ENCODE data around the gene EVC.

The EVC gene

GRCh38 chr4:5710961-5711478 is at the start of gene EVC:
TSS of gene EVC (plus strand) at chr4:5711201. CDS start at chr4:5711381, 180 bp downstream.
- no peak for DNase-seq (ENCODE audit: low read depth)

DNA sequence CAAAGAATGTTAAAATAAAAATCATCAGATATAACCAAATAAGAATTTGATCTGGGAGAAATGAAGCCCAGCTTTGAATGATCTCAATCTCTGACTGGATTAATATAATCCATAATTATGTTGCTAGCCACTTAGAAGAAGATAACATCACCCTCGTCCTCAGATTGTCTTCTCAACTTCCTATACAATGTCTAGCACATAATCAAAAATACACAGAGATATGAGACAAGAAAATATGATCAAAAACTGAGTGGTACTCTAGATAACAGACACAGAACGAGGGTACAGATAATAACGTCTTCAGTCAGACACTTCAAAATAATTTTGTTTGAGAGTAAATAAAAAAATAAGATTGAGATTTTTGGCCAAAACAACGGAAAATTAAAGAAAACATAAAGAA is 49.8 kb upstream of the EVC start:
- DNase-seq (ENCODE audit: low read depth) = no peak

DNA sequence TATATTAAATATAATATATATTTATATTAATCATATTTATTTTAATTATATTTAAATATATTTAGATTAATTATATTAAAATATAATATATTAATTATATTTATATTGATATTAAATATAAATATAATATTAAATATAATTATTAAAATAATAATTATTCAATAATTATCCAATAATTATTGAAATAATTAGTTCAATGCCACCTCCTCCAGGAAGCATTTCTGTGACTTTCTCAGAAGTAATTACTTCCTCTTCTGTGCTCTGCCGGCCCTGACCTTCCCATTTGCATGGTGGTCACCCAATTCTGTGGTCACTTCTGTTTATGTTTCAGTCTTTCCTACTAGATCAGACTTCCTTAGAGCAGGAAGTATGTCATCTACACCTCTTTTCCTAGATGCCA is 48.4 kb upstream of the EVC start:
- no peak for DNase-seq (ENCODE audit: low read depth)

- no peak for DNase-seq (ENCODE audit: low read depth)
These were observed 46.2 kb upstream of the EVC start for GRCh38 chr4:5664778-5665177.

DNA sequence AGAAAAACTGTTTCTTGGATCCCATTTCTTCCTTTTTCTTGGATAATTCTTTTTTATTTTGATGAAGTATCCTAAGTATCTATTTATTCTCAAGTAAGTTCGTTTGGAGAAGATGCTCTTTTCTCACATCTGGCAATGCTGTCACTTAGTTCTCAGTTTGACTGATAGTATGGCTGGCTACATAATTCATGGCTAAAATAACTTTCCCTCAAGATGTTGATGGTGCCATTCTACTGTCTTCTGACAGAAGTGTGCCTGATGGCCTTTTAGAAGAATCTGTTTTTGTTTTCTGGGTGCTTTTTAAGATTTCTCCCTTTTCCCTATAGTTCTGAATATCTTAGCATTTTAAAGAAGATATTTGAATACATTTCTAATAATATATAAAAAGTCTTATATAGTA is 44.3 kb upstream of the EVC start:
- no peak for DNase-seq (ENCODE audit: low read depth)

DNA sequence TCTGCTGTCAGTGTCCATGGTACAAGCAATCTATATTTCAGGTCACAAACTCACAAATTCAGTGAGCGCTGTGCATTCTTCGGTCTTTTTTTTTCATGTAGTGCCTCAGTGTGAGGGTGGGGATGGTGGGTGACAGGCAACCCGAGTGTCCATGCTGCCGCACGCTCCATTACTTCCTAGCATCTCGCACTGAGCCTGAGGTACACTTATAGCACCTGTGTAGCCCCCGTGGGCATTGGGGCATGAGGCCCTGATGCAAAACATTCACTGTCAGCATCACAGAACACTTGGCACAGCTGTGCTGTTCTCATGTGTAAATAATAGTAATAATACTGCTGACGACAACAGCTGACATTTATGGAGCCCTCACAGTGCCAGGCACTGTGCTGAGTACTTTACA is 34.2 kb upstream of the EVC start:
- DNase-seq (ENCODE audit: low read depth) = no peak

DNA sequence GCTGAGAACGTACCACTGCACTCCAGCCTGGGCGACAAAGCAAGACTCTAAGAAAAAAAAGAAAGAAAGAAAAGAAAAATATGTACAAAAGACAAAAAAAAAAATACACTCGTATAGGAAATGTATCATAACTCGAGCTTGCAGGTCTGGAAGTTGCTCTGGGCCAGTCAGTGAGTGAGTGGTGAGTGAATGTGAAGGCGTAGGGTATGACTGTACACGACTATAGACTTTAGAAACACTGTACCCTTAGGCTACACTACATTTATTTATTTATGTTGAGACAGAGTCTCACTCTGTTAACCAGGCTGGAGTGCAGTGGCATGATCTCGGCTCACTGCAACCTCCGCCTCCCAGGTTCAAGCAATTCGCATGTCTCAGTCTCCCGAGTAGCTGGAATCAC is 32.0 kb upstream of the EVC start:
- DNase-seq (ENCODE audit: low read depth) = no peak

DNA sequence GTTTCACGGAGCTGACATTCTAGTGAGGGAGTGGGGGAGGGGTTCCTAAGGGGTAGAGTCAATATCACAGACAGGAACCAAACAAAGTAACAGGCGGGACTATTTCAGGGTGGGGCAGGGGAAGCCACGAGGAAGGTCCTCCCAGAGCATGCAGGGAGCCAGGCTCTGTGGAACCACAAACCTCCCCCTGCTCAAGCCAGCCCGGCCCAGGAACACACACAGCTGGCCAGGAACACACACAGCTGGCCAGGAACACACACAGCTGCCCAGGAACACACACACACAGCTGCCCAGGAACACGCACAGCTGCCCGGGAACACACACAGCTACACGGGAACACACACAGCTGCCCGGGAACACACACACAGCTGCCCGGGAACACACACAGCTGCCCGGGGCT is 27.4 kb upstream of the EVC start:
- DNase-seq (ENCODE audit: low read depth) = no peak

DNA sequence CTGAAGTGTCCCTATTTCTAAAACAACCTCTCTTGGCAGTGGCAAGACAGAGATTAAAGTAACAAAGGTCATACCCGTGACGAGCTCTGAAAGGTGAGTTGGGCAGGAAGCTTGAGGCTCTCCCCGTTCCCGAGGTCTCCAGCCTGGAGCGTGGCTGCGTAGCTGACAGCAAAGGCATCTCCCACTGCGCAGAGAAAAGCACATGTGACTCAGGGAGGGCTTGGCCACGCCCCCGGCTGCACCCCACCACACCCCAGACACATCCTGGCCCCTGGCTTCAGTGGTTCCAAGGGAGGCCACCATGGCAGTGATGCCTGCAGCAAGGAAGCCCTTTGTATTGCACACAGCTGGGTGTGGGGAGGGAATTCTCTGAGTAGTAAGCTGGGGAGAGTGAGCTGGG is 25.7 kb upstream of the EVC start:
- DNase-seq (ENCODE audit: low read depth) = no peak

GRCh38 chr4:5686338-5686737 is 24.7 kb upstream of the EVC start:
- DNase-seq (ENCODE audit: low read depth) = no peak

GRCh38 chr4:5689065-5689464 is 21.9 kb upstream of the EVC start:
- DNase-seq (ENCODE audit: low read depth) = no peak

DNA sequence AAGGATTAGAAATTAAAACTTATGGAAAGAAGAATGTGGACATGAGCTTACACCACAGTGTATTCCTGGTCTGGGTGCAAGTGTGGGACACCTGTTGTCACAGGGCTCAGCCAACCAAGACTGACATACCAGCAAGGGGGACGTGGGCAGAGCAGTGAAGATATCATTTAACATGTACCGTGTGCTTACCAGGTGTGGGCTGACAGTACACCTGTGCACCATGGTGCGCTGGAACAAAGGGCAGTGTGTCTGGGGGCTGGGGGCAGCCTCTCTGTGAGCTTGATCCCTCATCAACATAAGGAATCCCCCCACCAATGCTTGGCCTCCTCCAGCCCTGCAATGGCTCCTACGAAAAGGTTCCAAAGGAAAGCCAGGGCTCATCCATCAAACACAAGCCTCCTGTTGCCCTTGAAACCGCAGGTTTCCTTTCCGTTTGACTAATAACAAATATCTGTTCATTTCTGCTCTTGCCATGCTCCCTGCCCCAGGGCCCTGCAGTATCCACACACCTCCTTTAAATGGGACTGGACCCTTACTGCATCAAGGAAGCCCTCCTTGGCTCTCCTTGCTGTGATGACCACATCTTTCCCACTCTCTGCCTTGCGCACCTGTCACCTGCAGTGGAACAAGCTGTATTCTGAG is 19.4 kb upstream of the EVC start:
- DNase-seq (ENCODE audit: low read depth) = no peak

DNA sequence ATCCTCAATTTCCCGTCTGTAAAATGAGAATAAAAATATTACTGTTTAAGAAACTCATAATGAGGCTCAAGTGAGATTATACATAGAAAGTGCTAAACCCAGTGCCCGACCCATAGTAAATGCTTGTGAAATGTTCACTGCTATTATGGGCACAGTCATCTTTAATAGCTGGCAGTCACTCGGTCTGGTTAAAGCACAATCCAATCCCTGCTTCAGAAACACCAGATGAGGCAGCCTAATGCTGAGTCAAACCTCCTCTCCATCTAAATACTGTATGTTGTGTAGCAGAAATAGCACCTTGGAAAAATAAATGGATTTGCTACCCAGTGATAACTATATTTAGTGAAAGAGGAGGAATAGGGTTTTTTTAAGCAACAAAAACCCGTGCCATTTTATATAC is 17.1 kb upstream of the EVC start:
- no peak for DNase-seq (ENCODE audit: low read depth)

GRCh38 chr4:5696341-5696740 is 14.7 kb upstream of the EVC start:
- DNase-seq (ENCODE audit: low read depth) = no peak

DNA sequence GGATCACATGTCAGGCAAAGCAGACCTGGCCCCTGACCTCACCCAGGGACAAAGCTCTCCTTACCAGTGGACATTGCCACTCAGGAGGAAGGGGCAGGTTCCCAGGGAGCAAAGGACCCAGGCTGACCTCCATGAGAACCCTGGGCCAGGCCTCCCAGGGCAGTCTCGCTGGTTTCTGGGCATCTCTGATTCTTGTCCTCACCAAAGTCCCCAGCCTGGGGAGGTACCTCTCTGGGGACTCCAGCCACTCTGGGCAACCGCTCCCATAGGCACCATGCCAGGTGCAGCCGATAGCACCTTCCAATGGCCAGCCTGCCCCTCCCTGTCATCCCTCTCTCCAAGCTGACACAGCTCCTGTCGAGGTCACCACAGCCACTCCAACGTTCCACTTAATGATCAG is 10.5 kb upstream of the EVC start:
- no peak for DNase-seq (ENCODE audit: low read depth)

DNA sequence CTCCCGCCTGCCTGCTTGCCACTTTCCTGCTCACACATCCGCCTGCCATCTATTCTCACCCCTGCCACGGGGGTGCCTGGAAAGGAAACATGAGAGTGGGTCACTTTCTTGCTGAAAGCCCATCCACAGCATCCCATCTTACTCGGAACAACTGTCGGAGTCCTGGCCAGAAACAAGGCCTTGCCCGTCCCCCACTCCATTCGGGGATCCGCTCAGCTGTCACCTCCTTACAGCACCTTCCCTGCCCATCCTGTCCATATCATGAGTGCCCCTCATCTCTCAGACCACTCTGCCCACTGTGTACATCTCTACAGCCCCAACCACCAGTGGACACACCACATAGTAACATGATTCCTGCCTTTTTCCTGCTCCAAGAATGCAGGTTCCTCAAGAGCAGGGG is 9.0 kb upstream of the EVC start:
- DNase-seq (ENCODE audit: low read depth) = no peak

DNA sequence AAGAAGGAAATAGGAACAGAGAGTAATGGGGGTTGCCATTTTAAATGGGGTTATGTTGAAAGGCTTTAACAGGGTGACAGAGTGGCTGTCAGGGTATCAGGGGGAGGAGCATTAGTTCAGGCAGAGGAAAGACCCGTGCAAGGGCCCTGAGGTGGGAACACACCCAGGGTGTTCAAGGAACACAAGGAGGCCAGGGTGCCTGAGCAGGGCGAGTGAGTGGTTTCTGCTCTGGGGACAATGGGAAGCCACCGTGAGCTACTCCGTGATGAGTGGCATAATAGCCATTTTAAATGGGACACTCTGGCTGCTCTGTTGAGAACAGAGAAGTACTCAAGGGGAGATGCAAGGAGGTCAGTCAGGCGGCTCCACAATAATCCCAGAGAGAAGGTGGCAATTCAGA is 7.2 kb upstream of the EVC start:
- DNase-seq (ENCODE audit: low read depth) = no peak

DNA sequence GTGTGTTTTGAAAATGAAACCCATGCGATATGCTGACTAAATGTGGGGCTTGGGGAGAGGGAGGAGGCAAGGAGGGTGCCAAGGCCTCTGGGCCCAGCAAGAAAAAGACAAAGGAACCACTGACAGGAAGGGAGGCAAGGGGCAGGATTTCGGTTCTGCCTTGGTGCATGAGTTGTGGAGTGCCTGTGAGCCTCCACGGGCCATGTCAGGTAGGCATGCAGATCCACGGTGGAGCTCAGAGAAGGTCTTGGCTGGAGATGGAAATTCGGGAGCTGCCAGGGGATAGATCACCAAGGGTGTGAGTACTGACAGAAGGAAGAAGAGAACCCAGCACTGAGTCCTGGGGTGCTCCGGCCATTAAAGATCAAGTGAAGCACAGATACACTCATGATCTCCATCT is 6.7 kb upstream of the EVC start:
- no peak for DNase-seq (ENCODE audit: low read depth)

GRCh38 chr4:5705647-5706320 is 5.2 kb upstream of the EVC start:
- no peak for DNase-seq (ENCODE audit: low read depth)

- DNase-seq (ENCODE audit: low read depth) = no peak
These were observed 4.3 kb upstream of the EVC start for GRCh38 chr4:5706486-5707290.

DNA sequence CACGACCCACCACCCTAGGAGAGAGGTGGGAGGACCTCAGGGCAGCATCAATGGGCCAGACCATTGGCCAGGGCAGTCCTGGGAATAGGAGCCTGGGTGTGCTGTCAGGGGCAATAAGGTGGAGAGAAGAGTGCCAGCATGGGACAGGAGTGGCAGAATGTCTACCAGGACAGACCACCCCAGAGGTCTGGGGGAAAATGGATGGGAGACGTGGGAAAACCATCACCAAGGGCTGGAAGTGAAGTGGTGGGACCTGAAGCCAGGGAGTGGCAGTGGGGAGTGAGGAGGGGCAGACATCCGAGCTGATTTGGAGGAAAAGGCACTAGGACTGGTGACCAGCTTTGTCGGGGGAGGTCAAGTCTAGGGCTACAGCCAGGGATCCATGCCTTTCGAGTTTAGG is 3.6 kb upstream of the EVC start:
- no peak for DNase-seq (ENCODE audit: low read depth)

DNA sequence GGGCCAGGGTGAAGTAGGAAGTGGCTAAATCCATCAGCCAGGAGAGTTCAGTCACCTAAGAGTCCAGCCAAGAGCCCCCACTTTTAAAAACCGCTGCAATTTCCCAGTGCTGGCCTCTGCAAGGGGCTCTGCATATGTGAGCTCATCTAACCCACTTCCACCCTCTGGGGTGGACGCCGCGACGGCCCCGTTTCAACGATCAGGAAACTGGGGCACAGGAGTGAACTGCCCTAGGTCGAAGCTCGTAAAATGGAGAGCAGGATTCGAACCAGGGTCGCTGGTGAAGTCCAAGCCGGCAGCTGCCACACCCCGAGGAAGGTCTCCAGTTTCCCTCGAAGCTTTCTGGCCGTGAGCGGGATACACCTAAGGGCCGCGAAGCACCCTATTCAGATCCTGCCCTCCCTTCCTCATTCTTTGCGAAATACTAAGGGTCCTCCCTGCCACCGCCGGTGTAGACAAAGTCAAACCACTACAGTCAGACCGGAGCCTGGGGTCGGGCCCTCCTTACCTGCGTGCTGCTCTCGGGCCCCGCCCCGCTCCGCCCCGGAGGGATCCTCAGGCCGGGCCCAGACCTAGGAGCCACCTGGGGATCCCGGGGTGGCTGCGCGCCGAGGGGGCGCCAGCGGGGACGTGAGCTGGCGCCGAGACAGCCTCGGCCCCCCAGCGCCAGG is 3.1 kb upstream of the EVC start:
- DNase-seq (ENCODE audit: low read depth) = no peak
